SK-N-SH (cell line): ENCODE measurements around the gene ARPC5L. TPM values are rescaled to one million over a fixed set of nuclear protein-coding genes. Genes with fewer than 3 reads are reported as not detected.

ENCODE experiments used
- CTCF ChIA-PET: fragments of 300-600, 350-600 bp; formaldehyde crosslinking; extraction: SDS; loops from one replicate; lab custom pipeline; 2021; lab: Yijun Ruan, JAX
- POLR2A ChIA-PET: fragments of 350-600 bp; sonication (Branson Sonifier 250); formaldehyde crosslinking; extraction: SDS; loops from one replicate; lab custom pipeline; 2020; ENCODE audit warnings: antibody characterized with exemption, inconsistent platforms; lab: Yijun Ruan, JAX
- DNase-seq: peaks from one replicate; pipeline ENCODE4 v3.0.0; 2012
- H2AFZ ChIP-seq: fragments of 200-600 bp; sonication (generic); 2 replicates; pipeline ENCODE4 v1.8.1; 2016; ENCODE audit warnings: antibody characterized with exemption, mild to moderate bottlenecking, low read depth
- H3F3A ChIP-seq: fragments of 200-600 bp; sonication (generic); replicated peaks from 2 replicates; pipeline ENCODE3; 2016; ENCODE audit warnings: antibody characterized with exemption, mild to moderate bottlenecking; ENCODE audit not compliant: insufficient read depth
- H3K27ac ChIP-seq, 2 experiments: fragments of 200-500 bp in 1 of 2; fragments of 200-600 bp in 1 of 2; sonication (Bioruptor generic) in 1 of 2; sonication (generic), shearing (Covaris generic) in 1 of 2; 2 replicates each; pipeline versions ENCODE4 v1.5.1 to v1.6.1; 2014 to 2016; ENCODE audit warnings: low read depth in 2 of 2, inconsistent platforms in 1 of 2, low read length in 1 of 2, mild to moderate bottlenecking in 1 of 2, mixed read lengths in 1 of 2
- H3K27me3 ChIP-seq: fragments of 200-600 bp; sonication (generic), shearing (Covaris generic); 2 replicates; pipeline ENCODE4 v1.6.1; 2016; ENCODE audit warnings: mixed run types; ENCODE audit not compliant: insufficient read depth
- H3K36me3 ChIP-seq, 2 experiments: fragments of 200-500 bp in 1 of 2; fragments of 200-600 bp in 1 of 2; sonication (Bioruptor generic) in 1 of 2; sonication (generic) in 1 of 2; replicated peaks in 1 of 2; 2 replicates each; pipeline versions ENCODE3 to v1.5.1; 2014 to 2016; ENCODE audit warnings: low read length in 1 of 2, mild to moderate bottlenecking in 1 of 2; ENCODE audit not compliant: insufficient read depth in 2 of 2, control insufficient read depth in 1 of 2
- H3K4me1 ChIP-seq, 2 experiments: fragments of 200-500 bp in 1 of 2; fragments of 200-600 bp in 1 of 2; sonication (Bioruptor generic) in 1 of 2; sonication (generic), shearing (Covaris generic) in 1 of 2; 2 replicates each; pipeline versions ENCODE4 v1.5.1 to v1.6.1; 2014 to 2016; ENCODE audit warnings: low read depth in 1 of 2, low read length in 1 of 2, mixed run types in 1 of 2; ENCODE audit not compliant: insufficient read depth in 2 of 2, control insufficient read depth in 1 of 2
- H3K4me2 ChIP-seq: fragments of 200-600 bp; sonication (generic), shearing (Covaris generic); 2 replicates; pipeline ENCODE4 v1.6.1; 2017; ENCODE audit warnings: mixed run types
- H3K4me3 ChIP-seq, 2 experiments: fragments of 200-500 bp in 1 of 2; fragments of 200-600 bp in 1 of 2; sonication (Bioruptor generic) in 1 of 2; sonication (generic), shearing (Covaris generic) in 1 of 2; 2 replicates each; pipeline versions ENCODE4 v1.5.1 to v1.8.1; 2014 to 2016; ENCODE audit warnings: low read depth in 2 of 2, inconsistent platforms in 1 of 2, low read length in 1 of 2, mild to moderate bottlenecking in 1 of 2, mixed read lengths in 1 of 2, moderate library complexity in 1 of 2
- H3K79me2 ChIP-seq: fragments of 200-600 bp; sonication (generic); 2 replicates; pipeline ENCODE4 v1.8.1; 2017; ENCODE audit warnings: mild to moderate bottlenecking; ENCODE audit not compliant: insufficient read depth
- H3K9ac ChIP-seq: fragments of 200-600 bp; sonication (generic); 2 replicates; pipeline ENCODE4 v1.6.1; 2017; ENCODE audit warnings: mixed run types
- H3K9me2 ChIP-seq: fragments of 200-600 bp; sonication (generic); 2 replicates; pipeline ENCODE4 v1.6.1; 2017; ENCODE audit warnings: mixed run types
- H3K9me3 ChIP-seq: fragments of 200-600 bp; sonication (generic); 2 replicates; pipeline ENCODE4 v1.6.1; 2017; ENCODE audit warnings: mixed run types, mild to moderate bottlenecking, moderate library complexity
- H4K20me1 ChIP-seq: fragments of 200-600 bp; sonication (generic); 2 replicates; pipeline ENCODE4 v1.6.1; 2017; ENCODE audit warnings: mild to moderate bottlenecking, mixed run types; ENCODE audit not compliant: insufficient read depth
- CHD2 ChIP-seq: fragments of 150-350 bp; IDR thresholded peaks from 2 replicates; pipeline ENCODE4 v1.6.1; 2018; ENCODE audit warnings: low read length; ENCODE audit not compliant: partially characterized antibody
- FOXM1 ChIP-seq: IDR thresholded peaks from 2 replicates; pipeline ENCODE4 v1.4.0; 2012; ENCODE audit warnings: low read depth, mild to moderate bottlenecking
- GABPA ChIP-seq: IDR thresholded peaks from 2 replicates; pipeline ENCODE4 v1.4.0; 2012; ENCODE audit warnings: low read depth, mild to moderate bottlenecking
- MEF2A ChIP-seq: IDR thresholded peaks from 2 replicates; pipeline ENCODE4 v1.4.0; 2012; ENCODE audit warnings: low read depth, borderline replicate concordance
- NFIC ChIP-seq: IDR thresholded peaks from 2 replicates; pipeline ENCODE4 v1.4.0; 2012; ENCODE audit warnings: borderline replicate concordance
- POLR2AphosphoS5 ChIP-seq: IDR thresholded peaks from 2 replicates; pipeline ENCODE4 v1.6.1; 2012; ENCODE audit warnings: low read depth, low read length
- WGBS: methylation state at CpG from one replicate; pipeline ENCODE4 v1.1.6; 2017; ENCODE audit warnings: low lambda C conversion rate; 5-methylcytosine and 5-hydroxymethylcytosine counted together
- polyA plus RNA-seq, 3 experiments: library from polyadenylated mRNA; depleted of rRNA; stranded (reverse); fragments of >200 nt; gene quantifications; 2 replicates each; pipeline ENCODE4 v1.2.3, GENCODE V29; 2012
- TF ChIP-seq, protein P1 (sequence below): IDR thresholded peaks from 2 replicates; pipeline ENCODE4; 2012
- TF ChIP-seq, protein P2 (sequence below): IDR thresholded peaks from 2 replicates; pipeline ENCODE4 v1.6.1; 2012; ENCODE audit warnings: mild to moderate bottlenecking, low read depth, low read length, moderate library complexity
- TF ChIP-seq, protein P3 (sequence below): IDR thresholded peaks from 2 replicates; pipeline ENCODE4 v1.4.0; 2012; ENCODE audit warnings: low read depth, borderline replicate concordance
- TF ChIP-seq, protein P4 (sequence below): IDR thresholded peaks from 2 replicates; pipeline ENCODE4 v1.4.0; 2012; ENCODE audit warnings: low read depth

ARPC5L gene
- polyA plus RNA-seq, 1 of the 3 experiments (the other 2 are of a cell fraction), result 73.1 TPM

DNA sequence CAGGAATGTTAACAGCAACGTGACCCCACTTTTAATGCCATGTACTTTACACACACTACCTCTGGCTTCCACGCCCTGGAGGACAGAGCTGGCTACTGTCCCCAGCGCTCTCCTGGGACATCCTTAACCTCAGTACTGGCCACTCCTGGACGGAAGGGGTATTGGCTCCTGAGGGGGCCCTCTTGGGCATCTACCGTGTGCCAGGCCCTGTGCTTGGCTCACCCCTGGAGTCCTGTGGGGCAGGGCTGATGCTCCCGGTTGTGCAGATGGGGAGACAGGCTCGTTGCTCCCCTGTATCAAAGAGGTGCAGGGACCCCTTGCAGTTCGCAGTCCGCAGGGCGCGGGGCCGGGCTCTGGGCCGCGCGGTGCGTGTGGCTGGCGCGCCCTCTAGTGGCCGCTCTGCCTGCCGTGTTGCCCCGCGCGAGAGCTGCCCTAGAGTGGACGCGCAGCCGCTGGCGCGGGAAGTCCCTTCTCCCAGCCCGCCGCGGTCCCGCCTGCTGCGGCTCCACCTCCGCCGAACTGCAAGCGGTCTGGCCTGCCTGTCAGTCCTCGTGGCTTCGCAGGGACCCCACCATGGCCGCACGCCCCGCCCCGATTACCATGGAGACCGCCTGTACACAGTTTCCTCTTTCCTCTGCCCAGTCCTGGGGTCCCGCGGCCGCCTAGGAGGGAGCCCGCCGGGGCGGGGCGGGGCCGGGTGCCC, 8.9 kb upstream of the ARPC5L start, which contains the start of gene WDR38 (continued):
- TF ChIP-seq FOXM1 (no peak), CHD2 (no peak), NFIC (no peak)
- TF ChIP-seq, protein P1, sequence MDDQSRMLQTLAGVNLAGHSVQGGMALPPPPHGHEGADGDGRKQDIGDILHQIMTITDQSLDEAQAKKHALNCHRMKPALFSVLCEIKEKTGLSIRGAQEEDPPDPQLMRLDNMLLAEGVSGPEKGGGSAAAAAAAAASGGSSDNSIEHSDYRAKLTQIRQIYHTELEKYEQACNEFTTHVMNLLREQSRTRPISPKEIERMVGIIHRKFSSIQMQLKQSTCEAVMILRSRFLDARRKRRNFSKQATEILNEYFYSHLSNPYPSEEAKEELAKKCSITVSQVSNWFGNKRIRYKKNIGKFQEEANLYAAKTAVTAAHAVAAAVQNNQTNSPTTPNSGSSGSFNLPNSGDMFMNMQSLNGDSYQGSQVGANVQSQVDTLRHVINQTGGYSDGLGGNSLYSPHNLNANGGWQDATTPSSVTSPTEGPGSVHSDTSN, result peak; percentile 4; the same call in 1 of the 2 replicates

DNA sequence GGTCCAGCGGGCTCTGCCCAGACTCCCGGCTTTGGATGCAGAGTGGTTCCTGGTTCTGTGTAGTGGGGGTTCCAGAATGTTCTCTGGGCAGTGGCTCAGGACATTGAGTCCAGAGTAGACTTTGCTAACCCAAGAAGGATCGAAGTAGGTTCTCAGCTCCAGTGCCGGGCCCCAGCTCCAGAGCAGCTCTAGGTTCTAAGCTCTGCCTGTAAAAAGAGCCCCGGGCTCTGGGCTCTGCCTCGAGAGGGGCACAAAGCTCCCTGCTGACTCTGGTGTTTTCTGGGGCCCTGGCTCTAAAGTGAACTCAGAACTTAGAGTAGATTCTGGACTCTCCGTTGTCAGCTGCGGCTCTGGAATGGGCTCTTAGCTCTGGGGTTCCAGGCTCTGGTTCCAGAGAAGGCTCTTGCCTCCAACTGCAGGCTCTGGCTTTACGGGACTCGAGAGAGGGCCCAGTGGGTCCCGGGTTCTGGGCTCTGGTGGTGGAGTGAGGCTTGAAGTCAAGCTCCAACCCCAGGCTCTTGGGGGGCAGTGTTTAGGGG, 8.3 kb upstream of the ARPC5L start:
- Histone ChIP-seq H4K20me1 (peaks cover 28% of the 10 kb centered on the region), H3K36me3 (peaks cover 11 to 24% of the 10 kb centered on the region in 2 experiments), H3K27ac (no peak overlapping the region), H3K4me3 (peak overlapping the region; percentile 45 to 62), H2AFZ (peak overlapping the region; percentile 81; the same call in 1 of the 2 replicates), H3K4me2 (peak overlapping the region; percentile 77), H3K79me2 (peaks cover 3% of the 10 kb centered on the region; the same call in 1 of the 2 replicates), H3K9me3 (no peaks in the 10 kb centered on the region), H3K27me3 (no peaks in the 10 kb centered on the region), H3K9me2 (no peaks in the 10 kb centered on the region), H3K9ac (peak overlapping the region; percentile 30; the same call in 1 of the 2 replicates), H3F3A (peaks cover 33% of the 10 kb centered on the region), H3K4me1 (peaks cover 0 to 7% of the 10 kb centered on the region in 2 experiments; a peak in 1 of 4 replicates)
- TF ChIP-seq MEF2A (no peak), POLR2AphosphoS5 (no peak), GABPA (no peak)
- TF ChIP-seq, protein P2, sequence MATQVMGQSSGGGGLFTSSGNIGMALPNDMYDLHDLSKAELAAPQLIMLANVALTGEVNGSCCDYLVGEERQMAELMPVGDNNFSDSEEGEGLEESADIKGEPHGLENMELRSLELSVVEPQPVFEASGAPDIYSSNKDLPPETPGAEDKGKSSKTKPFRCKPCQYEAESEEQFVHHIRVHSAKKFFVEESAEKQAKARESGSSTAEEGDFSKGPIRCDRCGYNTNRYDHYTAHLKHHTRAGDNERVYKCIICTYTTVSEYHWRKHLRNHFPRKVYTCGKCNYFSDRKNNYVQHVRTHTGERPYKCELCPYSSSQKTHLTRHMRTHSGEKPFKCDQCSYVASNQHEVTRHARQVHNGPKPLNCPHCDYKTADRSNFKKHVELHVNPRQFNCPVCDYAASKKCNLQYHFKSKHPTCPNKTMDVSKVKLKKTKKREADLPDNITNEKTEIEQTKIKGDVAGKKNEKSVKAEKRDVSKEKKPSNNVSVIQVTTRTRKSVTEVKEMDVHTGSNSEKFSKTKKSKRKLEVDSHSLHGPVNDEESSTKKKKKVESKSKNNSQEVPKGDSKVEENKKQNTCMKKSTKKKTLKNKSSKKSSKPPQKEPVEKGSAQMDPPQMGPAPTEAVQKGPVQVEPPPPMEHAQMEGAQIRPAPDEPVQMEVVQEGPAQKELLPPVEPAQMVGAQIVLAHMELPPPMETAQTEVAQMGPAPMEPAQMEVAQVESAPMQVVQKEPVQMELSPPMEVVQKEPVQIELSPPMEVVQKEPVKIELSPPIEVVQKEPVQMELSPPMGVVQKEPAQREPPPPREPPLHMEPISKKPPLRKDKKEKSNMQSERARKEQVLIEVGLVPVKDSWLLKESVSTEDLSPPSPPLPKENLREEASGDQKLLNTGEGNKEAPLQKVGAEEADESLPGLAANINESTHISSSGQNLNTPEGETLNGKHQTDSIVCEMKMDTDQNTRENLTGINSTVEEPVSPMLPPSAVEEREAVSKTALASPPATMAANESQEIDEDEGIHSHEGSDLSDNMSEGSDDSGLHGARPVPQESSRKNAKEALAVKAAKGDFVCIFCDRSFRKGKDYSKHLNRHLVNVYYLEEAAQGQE, result no peak
- TF ChIP-seq, protein P3, sequence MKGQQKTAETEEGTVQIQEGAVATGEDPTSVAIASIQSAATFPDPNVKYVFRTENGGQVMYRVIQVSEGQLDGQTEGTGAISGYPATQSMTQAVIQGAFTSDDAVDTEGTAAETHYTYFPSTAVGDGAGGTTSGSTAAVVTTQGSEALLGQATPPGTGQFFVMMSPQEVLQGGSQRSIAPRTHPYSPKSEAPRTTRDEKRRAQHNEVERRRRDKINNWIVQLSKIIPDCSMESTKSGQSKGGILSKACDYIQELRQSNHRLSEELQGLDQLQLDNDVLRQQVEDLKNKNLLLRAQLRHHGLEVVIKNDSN, result no peak
- TF ChIP-seq, protein P4, sequence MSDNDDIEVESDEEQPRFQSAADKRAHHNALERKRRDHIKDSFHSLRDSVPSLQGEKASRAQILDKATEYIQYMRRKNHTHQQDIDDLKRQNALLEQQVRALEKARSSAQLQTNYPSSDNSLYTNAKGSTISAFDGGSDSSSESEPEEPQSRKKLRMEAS, result no peak
- WGBS, result 73% methylated on average over 7 of the region's 11 CpGs
- ChIA-PET POLR2A (interaction anchor here (1.9 to 5.0 kb wide), 2 partner anchors 8 to 82 kb away, joined by 12 to 42 read pairs; partner anchors contain the start of genes ARPC5L, NR6A1 and RPL35), CTCF (interaction anchor here (0.5 to 33.6 kb wide), 56 partner anchors 9 to 1637 kb away, joined by 3 to 1436 read pairs (median 5); partner anchors contain the start of genes ARPC5L, NR6A1, OLFML2A and RPL35)
- DNase-seq, result no peak
